Neural cell (in vitro differentiated cells): ENCODE results near the gene PRRG4. TPM values are rescaled to one million over a fixed set of nuclear protein-coding genes. Genes with fewer than 3 reads are reported as not detected.

Experiments
- H2AFZ ChIP-seq: fragments of 200-600, 300-800 bp; sonication (generic), shearing (Covaris generic); 2 replicates; pipeline ENCODE4 v1.6.0; 2014; ENCODE audit warnings: low read depth, mild to moderate bottlenecking, antibody characterized with exemption, low read length, moderate library complexity
- H3F3A ChIP-seq: fragments of 200-600 bp; shearing (Covaris generic); 2 replicates; pipeline ENCODE4 v1.6.1; 2016; ENCODE audit warnings: mild to moderate bottlenecking, moderate library complexity, mixed read lengths, antibody characterized with exemption, low read length; ENCODE audit not compliant: insufficient read depth, poor library complexity, severe bottlenecking
- H3K27ac ChIP-seq: fragments of 200-600, 300-800 bp; sonication (generic), shearing (Covaris generic); 2 replicates; pipeline ENCODE4 v1.5.1; 2014; ENCODE audit warnings: mild to moderate bottlenecking, low read length, moderate library complexity
- H3K27me3 ChIP-seq: fragments of 300-800, 200-600 bp; sonication (generic), shearing (Covaris generic); 2 replicates; pipeline ENCODE4 v1.6.0; 2014; ENCODE audit warnings: mild to moderate bottlenecking, low read depth, low read length, moderate library complexity; ENCODE audit not compliant: insufficient read depth
- H3K36me3 ChIP-seq: fragments of 300-800, 200-600 bp; sonication (generic), shearing (Covaris generic); 2 replicates; pipeline ENCODE4 v1.5.1; 2014; ENCODE audit warnings: mild to moderate bottlenecking, antibody characterized with exemption, low read length, moderate library complexity; ENCODE audit not compliant: insufficient read depth
- H3K4me2 ChIP-seq: fragments of 300-800, 200-600 bp; sonication (generic), shearing (Covaris generic); 2 replicates; pipeline ENCODE4 v1.6.0; 2014; ENCODE audit warnings: mild to moderate bottlenecking, low read length
- H3K4me3 ChIP-seq: fragments of 300-800, 200-600 bp; sonication (generic), shearing (Covaris generic); 2 replicates; pipeline ENCODE4 v1.5.1; 2014; ENCODE audit warnings: mild to moderate bottlenecking, low read length, moderate library complexity
- H3K79me2 ChIP-seq: fragments of 200-600 bp; shearing (Covaris generic); replicated peaks from 2 replicates; pipeline ENCODE4 v1.6.0; 2014; ENCODE audit warnings: mild to moderate bottlenecking, low read length, moderate library complexity; ENCODE audit not compliant: insufficient read depth
- H3K9ac ChIP-seq: fragments of 300-800, 200-600 bp; sonication (generic), shearing (Covaris generic); 2 replicates; pipeline ENCODE4 v1.6.1; 2016; ENCODE audit warnings: mild to moderate bottlenecking, low read length, mixed read lengths
- H3K9me2 ChIP-seq: fragments of 200-600 bp; shearing (Covaris generic); 2 replicates; pipeline ENCODE4 v1.6.1; 2016; ENCODE audit warnings: mild to moderate bottlenecking, low read length, mixed read lengths; ENCODE audit not compliant: insufficient read depth
- H3K9me3 ChIP-seq: fragments of 200-600, 300-800 bp; sonication (generic), shearing (Covaris generic); 2 replicates; pipeline ENCODE4 v1.6.1; 2016; ENCODE audit warnings: mild to moderate bottlenecking, mixed run types, low read length, moderate library complexity, mixed read lengths
- H4K20me1 ChIP-seq: fragments of 200-600 bp; shearing (Covaris generic); 2 replicates; pipeline ENCODE4 v1.6.1; 2016; ENCODE audit warnings: mild to moderate bottlenecking, mixed run types; ENCODE audit not compliant: insufficient read depth
- EP300 ChIP-seq: fragments of 450-650 bp; conservative IDR thresholded peaks from 2 replicates; pipeline ENCODE4 v1.6.1; 2014; ENCODE audit warnings: antibody characterized with exemption, mild to moderate bottlenecking, moderate library complexity; ENCODE audit not compliant: poor library complexity, severe bottlenecking
- EZH2 ChIP-seq: fragments of 200-600, 300-800 bp; shearing (Covaris generic), sonication (generic); IDR thresholded peaks from 2 replicates; pipeline ENCODE4 v1.6.1; 2014; ENCODE audit warnings: antibody characterized with exemption, low read length, borderline replicate concordance, mild to moderate bottlenecking; ENCODE audit not compliant: insufficient read depth, poor library complexity, severe bottlenecking
- MXI1 ChIP-seq: fragments of 450-650 bp; conservative IDR thresholded peaks from 2 replicates; pipeline ENCODE4 v1.6.1; 2014; ENCODE audit warnings: antibody characterized with exemption, mild to moderate bottlenecking; ENCODE audit not compliant: poor library complexity, severe bottlenecking
- POLR2AphosphoS5 ChIP-seq: IDR thresholded peaks from 2 replicates; pipeline ENCODE4 v1.6.1; 2012
- RAD21 ChIP-seq: fragments of 450-650 bp; conservative IDR thresholded peaks from 2 replicates; pipeline ENCODE4 v1.6.1; 2014; ENCODE audit warnings: antibody characterized with exemption, mild to moderate bottlenecking, moderate library complexity
- REST ChIP-seq: IDR thresholded peaks from 2 replicates; pipeline ENCODE4 v1.6.1; 2012; ENCODE audit warnings: borderline replicate concordance
- SMC3 ChIP-seq: fragments of 450-650 bp; conservative IDR thresholded peaks from 2 replicates; pipeline ENCODE4 v1.6.1; 2014; ENCODE audit warnings: antibody characterized with exemption, mild to moderate bottlenecking, moderate library complexity; ENCODE audit not compliant: poor library complexity
- TAF1 ChIP-seq: IDR thresholded peaks from 2 replicates; pipeline ENCODE4 v1.6.1; 2012; ENCODE audit warnings: low read depth
- polyA plus RNA-seq: library from polyadenylated mRNA; depleted of rRNA; stranded (reverse); fragments of >200 nt; gene quantifications from 2 replicates; pipeline ENCODE4 v1.2.3, GENCODE V29; 2014
- TF ChIP-seq, protein P1 (sequence below): fragments of 450-650 bp; IDR thresholded peaks from 2 replicates; pipeline ENCODE4 v1.5.1; 2014; ENCODE audit warnings: antibody characterized with exemption, mild to moderate bottlenecking, moderate library complexity; ENCODE audit not compliant: poor library complexity, severe bottlenecking

PRRG4 gene
- polyA plus RNA-seq, 1 donor from 2014 or later: not detected

- Histone ChIP-seq H3K9me2 (no peaks in the 10 kb centered on the region), H3K4me3 (peak within 1 kb of the TSS; percentile 94), H3F3A (peaks cover 13% of the 10 kb centered on the region), H3K27me3 (no peaks in the 10 kb centered on the region), H3K9ac (peak within 1 kb of the TSS; percentile 98), H3K36me3 (no peaks in the 10 kb centered on the region), H3K79me2 (peaks cover 33% of the 10 kb centered on the region), H3K27ac (peak within 1 kb of the TSS; percentile 96), H3K9me3 (no peaks in the 10 kb centered on the region), H3K4me2 (peak within 1 kb of the TSS; percentile 93), H2AFZ (peak within 1 kb of the TSS; percentile 75), H4K20me1 (no peaks in the 10 kb centered on the region)
- TF ChIP-seq RAD21 (no peak), REST (peak; percentile 18), SMC3 (no peak), POLR2AphosphoS5 (peak; percentile 71), EP300 (peak; percentile 55), EZH2 (no peak), TAF1 (peak; percentile 28), MXI1 (peak; percentile 80)
- TF ChIP-seq, protein P1, sequence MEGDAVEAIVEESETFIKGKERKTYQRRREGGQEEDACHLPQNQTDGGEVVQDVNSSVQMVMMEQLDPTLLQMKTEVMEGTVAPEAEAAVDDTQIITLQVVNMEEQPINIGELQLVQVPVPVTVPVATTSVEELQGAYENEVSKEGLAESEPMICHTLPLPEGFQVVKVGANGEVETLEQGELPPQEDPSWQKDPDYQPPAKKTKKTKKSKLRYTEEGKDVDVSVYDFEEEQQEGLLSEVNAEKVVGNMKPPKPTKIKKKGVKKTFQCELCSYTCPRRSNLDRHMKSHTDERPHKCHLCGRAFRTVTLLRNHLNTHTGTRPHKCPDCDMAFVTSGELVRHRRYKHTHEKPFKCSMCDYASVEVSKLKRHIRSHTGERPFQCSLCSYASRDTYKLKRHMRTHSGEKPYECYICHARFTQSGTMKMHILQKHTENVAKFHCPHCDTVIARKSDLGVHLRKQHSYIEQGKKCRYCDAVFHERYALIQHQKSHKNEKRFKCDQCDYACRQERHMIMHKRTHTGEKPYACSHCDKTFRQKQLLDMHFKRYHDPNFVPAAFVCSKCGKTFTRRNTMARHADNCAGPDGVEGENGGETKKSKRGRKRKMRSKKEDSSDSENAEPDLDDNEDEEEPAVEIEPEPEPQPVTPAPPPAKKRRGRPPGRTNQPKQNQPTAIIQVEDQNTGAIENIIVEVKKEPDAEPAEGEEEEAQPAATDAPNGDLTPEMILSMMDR: no peak
Measured at GRCh38 chr11:32892355-32893092, 62.8 kb downstream of the PRRG4 start, which contains the start of gene QSER1. QSER1 (plus strand) TSS chr11:32892811; CDS start chr11:32893126, 315 bp downstream.

DNA sequence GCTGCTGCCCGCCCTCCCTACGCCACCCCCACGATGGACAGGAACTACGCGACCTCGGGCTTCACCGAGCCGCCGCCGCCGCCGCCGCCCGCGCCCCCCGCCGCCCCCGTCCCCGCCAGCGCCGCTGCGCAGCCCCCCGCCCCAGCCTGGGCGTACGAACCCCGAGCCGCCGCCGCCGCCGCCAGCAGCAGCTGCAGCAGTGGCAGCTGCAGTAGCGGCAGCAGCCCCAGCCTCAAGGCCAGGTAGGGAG is 63.3 kb downstream of the PRRG4 start:
- peak overlapping the region; percentile 98 for H3K9ac ChIP-seq
- H3K27ac ChIP-seq: peak overlapping the region; percentile 96
- H3K9me2 ChIP-seq: no peaks in the 10 kb centered on the region
- H3K79me2 ChIP-seq: peaks cover 38% of the 10 kb centered on the region
- peaks cover 13% of the 10 kb centered on the region for H3F3A ChIP-seq
- no peaks in the 10 kb centered on the region for H4K20me1 ChIP-seq
- H3K4me2 ChIP-seq: no peak overlapping the region
- H3K9me3 ChIP-seq: no peaks in the 10 kb centered on the region
- peak overlapping the region; percentile 94 for H3K4me3 ChIP-seq
- no peaks in the 10 kb centered on the region for H3K36me3 ChIP-seq
- no peak for TF ChIP-seq EZH2
- no peak for TF ChIP-seq POLR2AphosphoS5
- no peak for TF ChIP-seq RAD21
- TF ChIP-seq EP300: no peak
- TF ChIP-seq TAF1: no peak
- no peak for TF ChIP-seq MXI1
- TF ChIP-seq, protein P1: no peak
- TF ChIP-seq SMC3: no peak
- TF ChIP-seq REST: no peak
- H2AFZ ChIP-seq: peak overlapping the region; percentile 75
- no peaks in the 10 kb centered on the region for H3K27me3 ChIP-seq
